ENCODE results near the gene ZFHX3.
"Not testable (repeated sequence)": the region's sequence is repeated elsewhere in the genome, so short reads cannot be mapped to it uniquely, and the experiment has no call there.

Gene ZFHX3

GRCh38 chr16:72992142-72992601, 55.8 kb downstream of the ZFHX3 start:
- DNase-seq: no peak

- DNase-seq: no peak
These were observed 56.3 kb downstream of the ZFHX3 start for GRCh38 chr16:72991644-72992043.

DNA sequence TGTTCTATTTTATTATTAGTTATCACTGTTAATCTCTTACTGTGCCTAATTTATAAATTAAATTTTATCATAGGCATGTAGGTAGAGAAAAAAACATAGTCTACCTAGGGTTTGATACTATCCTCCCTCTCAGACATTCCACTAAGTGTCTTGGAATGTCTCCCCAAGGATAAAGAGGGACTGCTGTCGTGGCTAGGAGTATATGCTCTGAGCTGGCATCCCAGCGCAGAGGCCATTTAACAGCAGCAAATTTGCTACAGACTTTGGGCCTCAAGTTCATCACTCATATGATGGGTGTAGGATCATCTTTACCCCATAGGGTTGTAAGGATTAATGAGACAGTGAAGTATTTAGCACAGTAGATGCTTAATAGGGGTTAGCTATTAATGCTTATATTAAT, 56.7 kb downstream of the ZFHX3 start:
- no peak for DNase-seq

GRCh38 chr16:72990571-72990970, 57.4 kb downstream of the ZFHX3 start:
- no peak for DNase-seq

DNA sequence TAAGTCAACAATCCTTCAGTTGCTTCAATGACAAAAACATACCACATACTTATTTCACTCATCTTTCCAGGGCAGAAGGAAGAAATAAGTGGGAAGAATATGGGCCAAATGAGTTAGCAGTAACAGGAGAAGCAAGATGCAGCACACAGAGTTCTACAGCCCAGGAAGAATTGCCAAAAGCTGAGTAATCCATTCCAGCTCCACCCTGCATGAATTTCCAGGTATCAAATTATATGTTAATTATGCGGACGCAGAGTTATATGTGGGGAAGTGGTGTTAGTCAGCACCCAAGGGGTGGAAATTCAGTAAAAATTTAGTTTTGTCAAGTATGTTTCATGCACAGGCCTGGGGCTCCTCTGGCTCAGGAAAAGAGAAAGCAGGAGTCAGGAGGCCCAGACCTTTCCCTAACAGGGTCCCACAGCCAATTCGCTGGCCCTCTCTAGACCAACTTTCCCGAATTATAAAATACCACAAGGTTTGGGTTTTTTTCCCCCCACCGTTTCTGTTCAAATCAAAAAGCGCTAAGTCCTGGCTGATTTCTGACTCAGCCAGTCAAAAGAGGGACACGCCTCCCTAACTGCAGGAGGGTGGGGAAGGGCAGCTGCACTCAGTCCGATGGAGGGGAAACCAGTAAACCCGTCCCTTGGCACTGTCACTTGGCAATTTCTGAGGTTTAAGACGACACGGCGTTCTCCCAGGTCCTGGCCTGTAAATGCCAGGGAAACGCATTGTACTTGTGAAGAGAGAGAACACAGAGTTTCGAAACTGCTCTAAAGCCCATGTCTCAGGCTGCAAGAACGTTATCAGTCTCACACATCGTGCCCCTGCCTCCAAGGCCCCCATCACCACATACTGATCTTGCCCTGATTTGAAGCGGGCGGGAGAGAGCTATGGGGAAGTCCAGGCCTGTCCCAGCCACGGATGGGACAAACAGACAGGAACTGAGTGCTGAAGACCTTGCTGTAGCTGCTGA, 58.1 kb downstream of the ZFHX3 start:
- no peak for DNase-seq

DNA sequence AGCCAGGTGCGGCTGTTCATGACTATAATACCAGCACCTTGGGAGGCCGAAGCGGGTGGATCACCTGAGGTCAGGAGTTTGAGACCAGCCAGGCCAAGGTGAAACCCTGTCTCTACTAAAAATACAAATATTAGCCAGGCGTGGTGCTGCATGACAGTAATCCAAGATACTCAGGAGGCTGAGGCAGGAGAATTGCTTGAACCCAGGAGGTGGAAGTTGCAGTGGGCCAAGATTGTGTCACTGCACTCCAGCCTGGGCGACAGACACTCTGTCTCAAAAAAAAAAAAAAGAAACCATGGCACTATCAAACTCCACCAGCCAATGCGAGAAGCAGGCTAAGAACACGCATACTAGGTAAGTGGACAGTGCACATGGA, 58.7 kb downstream of the ZFHX3 start:
- not testable (repeated sequence) for DNase-seq

DNA sequence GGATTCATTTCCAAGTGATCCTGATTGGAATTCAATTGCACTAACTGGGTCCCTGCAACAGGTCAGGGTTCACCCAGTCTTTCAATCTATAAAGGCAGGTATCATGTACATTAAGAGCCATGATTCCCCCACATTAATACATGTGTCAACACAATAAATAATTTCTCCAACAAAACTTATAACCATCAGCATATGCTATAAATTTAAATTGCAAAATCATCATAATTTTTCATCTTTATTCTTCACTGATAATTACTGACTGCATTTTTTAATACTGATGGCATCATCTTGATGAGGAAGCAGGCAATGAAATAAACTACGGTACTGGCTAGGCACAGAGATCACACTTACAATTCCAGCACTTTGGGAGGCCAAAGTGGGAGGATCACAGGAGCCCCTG, 59.4 kb downstream of the ZFHX3 start:
- DNase-seq: no peak

DNA sequence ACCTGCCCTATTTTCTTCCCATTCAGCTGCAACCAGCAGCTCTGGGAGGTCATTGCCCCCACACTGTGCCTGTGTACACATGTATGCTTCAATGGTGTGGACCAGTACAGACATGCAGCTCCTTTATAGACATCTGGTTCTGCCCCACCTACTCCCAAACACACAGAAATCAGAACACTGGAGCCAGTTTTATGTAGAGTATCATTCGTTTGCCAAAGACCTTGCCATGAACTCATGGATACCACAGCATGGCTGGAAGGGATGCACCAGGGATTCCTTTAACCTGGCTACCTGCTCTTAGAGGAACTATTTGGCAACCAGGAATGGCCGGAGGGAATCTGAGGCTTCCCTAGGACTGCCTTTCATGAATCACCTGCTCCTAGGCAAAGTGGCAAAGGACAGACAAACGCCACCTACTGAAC, 60.4 kb downstream of the ZFHX3 start:
- no peak for DNase-seq

DNA sequence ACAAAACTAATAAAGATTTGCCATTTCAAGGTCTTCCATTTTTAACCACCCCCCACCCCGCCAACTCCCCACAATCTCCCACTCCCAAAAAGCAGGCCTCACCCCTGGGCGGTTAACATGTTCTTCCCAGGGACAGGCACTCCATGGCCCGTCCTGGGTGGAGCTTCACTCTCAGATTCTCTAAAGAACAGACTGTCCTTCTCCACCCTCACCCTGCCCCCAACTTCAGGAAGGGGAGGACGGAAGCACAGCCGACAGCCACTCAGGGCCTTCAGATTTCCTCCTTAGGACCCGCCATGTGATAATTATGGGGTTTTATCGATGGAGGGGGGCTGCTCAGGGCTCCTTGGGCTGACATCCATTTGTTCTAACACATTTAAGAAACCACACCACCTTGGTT, 61.9 kb downstream of the ZFHX3 start:
- DNase-seq: no peak

- no peak for DNase-seq
These were observed 62.6 kb downstream of the ZFHX3 start for GRCh38 chr16:72985148-72985941.

DNA sequence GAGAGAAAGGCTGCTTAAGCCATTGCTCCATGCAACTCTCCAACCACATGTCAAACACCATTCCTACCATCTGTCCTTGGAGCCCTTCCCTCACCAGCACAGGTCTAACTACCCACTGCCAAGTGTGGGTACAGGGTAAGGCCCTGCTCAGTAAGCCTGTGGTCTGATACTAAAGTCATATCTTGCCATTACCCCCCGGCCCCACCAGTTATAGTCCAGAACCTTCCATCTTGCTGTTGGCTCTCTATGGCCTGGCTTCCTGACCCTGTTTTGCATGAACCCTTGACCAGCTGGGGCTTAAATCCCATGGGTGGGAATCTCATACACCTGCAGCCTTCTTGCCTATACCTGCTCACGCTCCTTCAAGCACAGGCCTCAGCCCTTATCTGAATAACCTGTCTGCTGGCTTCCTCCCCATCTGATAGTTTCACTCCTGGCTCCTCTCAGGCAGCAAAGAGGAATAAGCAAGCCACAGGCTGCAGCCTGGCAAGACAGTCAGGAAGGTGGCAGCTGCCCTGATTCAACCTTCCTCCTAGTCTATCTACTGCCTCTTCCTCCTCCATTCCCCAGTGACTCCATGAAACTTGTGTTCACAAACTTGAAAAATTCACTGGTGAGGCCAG, 64.1 kb downstream of the ZFHX3 start:
- no peak for DNase-seq

- DNase-seq: no peak
These were observed 64.7 kb downstream of the ZFHX3 start for GRCh38 chr16:72983241-72983640.

GRCh38 chr16:72979974-72980373, 68.0 kb downstream of the ZFHX3 start:
- no peak for DNase-seq

GRCh38 chr16:72978212-72978611, 69.7 kb downstream of the ZFHX3 start:
- no peak for DNase-seq

DNA sequence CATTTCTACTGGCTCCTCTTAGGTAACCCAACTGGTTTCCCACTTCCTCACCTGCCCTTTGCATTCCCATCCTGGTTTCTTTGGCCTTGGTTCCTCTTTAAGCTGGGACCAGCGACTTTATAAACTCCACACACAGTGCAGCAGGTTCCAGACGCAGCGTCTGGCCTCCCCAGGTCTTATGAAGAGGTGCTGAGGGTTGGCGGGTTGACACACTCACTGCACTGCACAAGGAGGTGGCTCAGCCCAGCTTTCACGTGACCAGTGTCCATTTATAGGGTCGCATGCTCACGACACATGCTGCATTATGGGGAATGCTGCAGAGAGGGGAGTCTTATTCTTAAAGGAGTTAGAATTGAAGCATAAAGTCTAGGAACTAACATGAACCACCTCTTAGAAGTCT, 70.8 kb downstream of the ZFHX3 start:
- no peak for DNase-seq

DNA sequence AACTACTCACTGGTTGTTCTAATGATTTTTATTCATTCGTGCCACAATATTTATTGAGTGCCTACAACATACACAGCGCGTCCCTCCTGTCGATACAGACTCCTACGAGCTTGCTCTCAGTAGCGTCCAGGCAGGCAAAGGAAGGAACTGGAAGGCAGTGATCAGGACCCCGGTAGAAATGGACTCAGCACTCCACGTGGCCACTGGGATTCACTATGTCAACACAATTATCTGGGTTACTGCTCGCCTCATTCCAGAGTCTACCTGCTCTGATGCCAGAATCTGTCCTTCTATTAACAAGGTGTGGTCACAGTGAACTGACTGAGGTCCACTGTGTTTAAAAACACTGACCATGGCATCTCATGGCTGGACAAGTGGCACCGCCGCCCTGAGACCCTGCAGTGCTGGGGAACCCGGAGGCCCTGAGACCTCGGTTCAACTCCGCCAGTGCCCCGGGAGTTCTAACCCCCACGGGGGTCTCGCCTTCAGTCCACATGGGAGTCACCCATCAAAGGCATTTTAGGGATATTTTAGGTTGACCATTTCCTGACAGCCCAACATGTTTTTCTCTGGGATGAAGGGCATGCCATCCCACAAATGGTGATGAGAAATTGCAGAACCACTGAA, 71.4 kb downstream of the ZFHX3 start:
- no peak for DNase-seq

DNA sequence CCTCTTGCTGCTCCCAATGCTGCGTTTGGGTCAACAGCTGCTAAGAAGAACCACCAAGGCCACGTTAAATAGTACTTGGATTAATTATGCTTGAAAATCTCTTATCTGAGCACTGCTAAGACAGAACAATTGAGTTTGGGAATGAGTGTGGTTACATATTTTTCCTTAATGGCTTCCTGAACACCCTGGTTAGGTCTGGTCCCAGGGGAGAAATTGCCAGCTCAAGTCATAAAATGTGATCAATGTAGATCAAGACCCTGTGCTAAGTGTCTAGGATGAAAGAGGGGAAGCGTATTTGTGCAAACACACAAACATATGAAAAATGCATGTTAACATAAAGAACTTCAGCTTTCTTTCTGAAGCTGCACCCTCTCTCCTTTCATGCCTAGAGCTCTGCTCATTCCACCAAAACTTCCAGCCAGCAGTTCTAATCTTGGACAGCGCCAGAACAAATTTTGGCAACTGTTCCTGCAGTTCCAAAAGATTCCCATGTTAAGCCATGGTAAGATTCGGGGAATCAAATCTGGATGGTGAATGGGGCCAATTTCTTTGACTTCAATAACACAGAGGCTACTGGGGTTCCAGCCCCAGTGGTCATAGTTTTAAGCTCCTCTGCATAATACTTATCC, 72.0 kb downstream of the ZFHX3 start:
- no peak for DNase-seq

DNA sequence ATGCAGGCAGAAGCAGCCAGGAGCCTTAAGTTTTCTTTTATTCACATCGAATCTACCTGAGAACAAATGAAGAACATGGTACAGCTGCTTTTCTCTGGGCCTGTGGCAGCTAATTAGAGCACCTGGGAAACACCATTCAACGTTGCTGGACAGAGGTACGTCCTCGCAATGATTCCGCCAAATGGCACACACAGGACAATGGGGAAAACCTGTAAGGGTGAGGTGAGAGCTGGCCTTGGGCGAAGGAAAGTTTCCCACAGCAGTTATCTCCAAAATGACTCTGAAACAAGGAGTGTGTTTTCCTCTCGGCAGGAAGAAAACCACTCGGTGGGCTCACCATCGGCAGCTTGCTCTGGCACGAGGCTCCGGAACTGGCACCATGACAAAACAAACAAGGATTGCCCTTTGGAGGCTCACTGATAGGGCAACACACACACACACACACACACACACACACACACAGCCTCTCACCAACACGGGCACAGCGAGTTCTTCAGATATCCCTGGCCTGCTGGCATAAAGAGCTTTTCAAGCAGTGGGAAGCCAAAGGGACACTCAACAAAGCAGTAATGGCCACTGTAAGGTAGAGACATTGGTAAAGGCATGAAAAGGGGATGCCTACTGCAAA, 73.7 kb downstream of the ZFHX3 start:
- DNase-seq: no peak

DNA sequence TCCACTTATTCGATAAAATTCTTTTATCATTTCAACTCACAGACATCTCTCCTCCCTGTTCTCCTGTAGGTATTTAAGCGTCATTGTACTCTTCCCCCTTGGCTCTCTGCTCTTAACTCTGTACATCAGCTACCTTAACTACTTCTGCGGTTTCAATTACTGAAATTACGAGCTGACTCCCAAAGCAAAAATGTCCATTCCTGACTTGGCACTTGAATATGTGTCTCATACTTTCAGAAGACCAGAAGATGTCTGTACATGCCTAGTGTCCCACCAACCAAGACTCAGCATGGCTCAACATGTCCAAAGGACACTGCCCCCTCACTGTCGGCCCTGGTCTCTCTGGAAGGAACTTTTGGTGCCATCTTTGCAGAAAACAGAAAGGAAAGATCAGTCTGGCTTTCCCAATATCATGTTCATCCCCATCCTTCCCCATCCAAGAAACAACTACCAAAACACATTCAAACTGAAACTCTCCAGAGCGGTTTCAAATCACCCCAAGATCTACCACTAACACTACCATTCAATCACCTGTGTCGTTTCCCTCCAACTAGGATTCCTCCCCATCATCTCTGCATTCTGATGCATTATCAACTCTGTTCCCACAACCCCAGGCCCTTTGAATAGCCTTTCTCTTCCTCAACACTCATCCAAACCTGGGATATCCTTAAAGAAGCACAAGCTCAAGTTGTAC, 74.9 kb downstream of the ZFHX3 start:
- DNase-seq: no peak

DNA sequence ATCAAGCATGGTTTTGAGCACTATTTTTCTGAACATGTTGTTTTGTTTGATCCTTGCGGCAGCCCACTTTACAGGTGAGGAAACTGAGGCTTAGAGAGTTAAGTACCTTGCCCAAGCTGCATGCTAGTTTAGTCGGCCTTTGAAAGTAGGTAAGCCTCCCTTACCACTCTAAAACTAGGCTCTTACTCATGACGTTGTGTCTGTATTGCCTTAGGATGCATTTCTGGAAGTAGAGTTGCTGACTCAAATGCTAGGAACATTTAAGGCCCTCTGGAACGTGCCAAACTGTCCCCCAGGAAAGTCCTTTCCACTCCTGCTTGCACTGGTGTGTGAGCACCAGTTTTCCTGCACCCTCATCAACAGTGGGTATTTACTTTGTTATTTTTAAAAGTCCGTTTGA, 76.6 kb downstream of the ZFHX3 start:
- no peak for DNase-seq

DNA sequence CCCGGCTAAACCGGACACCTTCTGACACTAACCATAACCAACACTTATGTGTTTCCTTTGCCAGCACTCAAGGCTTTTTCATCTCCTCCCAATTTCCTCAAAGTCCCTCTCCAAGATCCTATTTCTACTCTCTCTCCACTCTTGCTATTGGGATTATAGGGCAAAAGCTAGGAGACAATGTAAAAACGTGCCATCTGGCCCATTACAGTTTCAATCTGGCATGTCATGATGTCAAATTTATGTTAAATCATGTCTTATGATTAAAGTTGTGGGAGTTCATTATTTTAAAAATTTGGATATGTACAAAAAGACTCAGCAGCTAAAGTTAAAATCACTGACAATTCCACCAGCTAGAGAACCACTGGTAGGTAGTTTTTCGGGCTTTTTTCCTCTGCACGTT, 77.3 kb downstream of the ZFHX3 start:
- no peak for DNase-seq
